HG02763 (cell line): ENCODE results near the gene KDM5A.

Experiments used
- ATAC-seq: cut with Tn5 transposase; IDR thresholded peaks from one replicate; pipeline ENCODE4 v1.9.1; 2021; ENCODE audit warnings: mild to moderate bottlenecking, moderate library complexity; ENCODE audit not compliant: unreplicated experiment

KDM5A gene

DNA sequence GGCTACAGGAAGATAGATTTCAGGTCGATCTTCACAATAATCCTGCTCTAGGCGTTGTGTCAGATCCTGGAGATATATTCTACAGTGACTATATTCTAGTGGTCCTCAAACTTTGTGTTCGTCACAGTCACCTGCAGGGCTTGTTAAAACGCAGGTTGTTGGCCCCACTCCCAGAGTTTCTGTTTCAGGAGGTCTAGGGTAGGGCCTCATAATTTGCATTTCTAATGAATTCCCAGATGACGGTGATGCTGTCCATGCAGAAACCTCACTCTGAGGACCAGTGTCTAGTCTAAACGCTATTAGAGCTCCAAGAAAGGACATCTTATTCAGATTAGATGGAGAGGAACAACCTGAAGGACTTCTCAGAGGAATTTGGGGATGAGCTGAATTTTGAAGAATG is 113.3 kb downstream of the KDM5A start:
- ATAC-seq, result no peak

DNA sequence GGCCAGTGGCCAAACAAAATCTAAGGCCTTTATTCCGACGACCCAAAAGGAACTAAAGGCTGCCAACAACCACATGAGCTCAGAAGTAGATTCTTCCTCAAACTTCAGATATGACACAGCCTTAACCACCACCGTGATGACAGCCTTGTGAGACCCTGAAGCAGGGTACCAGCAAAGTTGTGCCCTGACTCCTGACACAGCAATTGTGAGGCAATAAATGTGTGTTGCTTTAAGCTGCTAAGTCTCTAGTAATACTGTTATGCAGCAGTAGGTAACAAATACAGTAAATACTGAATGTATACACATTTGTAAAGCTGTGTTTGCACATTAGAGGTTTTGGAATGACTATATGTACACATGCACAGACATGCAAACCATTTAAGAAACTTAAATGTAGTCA is 115.7 kb downstream of the KDM5A start:
- no peak for ATAC-seq

DNA sequence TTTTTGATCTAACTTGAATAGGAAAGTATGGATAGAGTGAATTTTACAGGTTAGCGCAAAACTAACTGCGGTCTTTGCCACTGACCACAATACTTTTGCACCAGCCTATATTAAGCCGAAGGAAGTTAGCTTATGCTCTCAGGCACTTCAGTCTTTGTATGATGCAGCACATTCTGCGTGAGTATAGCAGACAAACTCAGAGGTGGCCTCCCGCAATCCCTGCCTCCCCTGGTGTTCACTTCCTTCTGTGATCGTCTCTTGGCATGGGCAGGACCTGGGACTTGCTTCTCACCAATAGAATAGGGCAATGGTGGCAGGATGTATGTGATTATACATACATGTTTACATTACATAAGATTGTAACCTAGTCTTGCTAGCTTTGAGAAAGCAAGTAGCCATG is 116.2 kb downstream of the KDM5A start:
- ATAC-seq, result no peak

DNA sequence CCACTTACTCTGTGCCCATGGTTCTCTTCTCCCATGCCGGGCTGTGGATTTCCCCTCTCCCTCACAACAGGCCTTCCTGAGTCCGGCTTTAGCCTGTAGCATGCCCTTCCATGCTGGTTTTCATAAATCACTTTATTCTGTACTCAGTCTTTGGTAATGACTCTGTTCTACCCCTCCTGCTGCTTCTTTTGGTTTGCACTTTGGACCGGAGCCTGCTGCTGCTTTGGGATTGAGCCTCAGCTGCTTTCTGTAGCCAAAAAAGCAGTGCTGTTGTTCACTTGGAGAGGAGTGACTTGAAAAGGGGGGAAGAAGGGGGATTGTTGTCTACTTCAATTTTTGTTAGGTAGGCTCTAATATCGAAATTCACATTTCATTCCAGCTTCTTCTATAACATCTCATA is 118.0 kb downstream of the KDM5A start:
- ATAC-seq, result no peak

DNA sequence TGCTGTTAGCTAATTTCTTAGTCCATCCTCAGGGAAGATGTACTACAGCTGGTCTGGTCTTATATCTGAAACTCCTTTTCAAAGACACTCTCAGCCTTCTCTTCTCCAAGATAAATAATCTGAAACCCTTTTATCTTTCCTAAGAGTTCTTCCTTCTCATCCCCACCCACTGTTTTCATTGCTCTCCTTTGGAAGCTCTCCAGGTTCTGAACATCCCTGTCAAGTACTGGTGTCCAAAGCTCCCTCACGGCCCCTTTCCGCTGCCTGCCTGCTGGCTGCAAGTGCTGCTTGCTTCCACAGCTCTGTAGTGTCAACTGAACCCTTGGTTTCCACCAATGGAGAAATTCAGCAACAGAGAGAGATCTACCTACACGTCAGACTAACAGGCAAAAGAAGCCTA is 119.9 kb downstream of the KDM5A start:
- no peak for ATAC-seq

DNA sequence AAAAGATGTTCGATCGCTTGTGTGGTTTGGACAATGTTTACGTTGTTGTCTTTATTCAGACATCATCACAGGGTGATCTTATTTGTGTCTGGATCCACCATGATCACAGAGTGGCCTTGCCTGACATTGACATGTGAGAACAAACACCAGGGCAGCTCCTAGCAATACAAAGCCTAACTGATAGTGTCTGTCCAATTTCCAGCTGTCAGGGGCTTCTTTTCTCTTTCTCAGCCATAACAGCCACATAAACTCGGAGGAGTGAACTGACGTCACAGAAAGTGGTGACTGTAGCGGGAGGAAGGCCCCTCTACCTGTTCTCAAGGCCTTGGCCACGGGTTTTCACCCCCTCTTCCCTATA is 120.7 kb downstream of the KDM5A start:
- no peak for ATAC-seq

DNA sequence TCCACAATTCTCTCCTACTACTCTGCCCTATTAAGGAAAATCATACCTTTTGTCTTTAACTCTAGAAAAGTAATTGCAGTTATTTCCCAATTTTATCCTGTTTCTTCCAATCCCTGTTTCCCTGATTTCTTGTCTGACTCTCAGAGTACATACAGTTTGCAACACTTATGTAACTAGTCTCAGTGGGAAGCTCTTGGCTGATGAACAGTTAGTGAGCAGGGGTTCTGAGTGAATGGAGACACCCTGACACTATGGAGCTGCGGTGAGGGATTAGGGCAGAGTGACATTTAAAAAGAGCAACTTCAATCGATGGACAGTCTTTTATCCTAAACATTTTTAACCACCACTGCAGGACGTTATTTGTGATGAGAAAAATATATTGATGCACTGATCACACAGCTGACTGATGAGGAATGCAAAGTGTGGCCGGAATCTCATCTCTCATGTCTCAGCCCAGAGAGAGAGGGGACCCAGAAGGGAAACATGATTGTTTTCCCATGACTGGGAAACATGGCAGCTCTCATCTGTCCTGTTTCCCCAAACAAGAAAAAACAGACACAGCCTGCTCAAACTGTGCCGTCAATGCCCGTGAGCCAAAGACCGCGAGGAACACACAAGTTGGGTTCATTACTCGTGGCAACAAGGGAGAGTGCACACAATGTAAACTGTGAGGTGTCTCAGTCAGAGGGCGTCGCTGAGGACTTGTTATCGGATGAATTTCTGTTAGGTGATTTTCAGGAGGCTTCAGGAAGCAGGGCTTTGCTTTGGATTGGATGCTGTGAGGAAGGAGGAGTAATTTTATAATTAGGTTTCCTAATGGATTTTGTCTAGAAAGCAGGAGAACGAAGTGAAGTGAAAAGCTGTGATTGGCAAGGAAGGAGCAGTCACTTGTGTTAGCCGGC is 121.3 kb downstream of the KDM5A start:
- ATAC-seq, result no peak

DNA sequence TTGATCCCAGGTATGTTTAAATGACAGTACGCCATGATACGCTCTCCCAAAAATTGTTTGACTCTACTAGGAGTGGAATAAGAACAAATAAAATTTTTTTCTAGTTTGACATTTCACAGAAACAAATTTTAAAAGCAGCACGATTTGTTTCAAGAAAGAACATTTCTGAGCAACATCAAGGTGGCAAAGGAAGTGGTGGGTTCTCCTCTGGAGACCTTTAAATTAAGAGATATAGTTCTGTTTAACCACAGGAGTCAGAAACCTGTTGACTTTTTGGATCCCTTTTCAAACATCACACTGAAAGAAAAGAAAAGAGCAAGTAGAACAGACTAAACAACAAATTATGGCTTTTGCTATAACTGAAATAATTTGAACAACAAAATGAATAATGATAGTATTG is 124.0 kb downstream of the KDM5A start:
- ATAC-seq, result no peak

DNA sequence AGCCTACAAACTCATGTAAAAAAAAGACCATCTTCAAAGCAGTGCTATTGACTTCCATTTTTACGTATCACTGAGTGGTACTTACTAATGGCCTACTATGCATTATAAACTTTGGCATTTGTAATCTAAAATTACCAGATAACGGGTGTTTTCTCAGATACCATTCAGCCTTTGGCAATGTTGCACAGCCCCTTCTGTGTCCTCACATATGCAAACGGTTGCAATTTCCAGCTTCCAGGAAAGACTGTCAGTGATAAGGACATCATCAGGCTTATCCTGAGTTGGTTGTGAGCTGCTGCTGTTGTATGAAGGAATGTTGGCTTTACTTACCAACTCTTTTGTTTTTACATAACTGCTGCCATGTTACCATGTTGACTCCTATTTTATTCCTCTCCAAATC is 124.9 kb downstream of the KDM5A start:
- ATAC-seq, result no peak

DNA sequence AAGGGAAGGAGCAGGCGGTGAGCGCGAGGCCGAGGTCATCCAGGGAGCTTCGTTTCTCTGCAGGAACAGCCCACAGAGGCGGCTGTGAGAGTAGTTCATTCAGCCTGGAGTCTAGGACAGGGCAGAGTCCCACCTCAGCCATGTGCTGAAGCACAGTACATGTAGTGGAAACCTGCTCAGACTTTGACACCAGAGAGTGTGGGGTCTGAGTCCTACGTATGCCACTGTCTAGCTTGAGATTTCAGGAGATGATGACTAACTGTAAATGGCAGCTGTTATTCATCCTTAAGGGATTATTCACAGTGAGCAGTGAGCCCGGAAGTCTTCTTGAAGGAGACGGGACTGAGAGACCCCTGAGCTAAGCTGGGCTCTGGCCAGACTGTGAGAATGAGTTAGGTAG is 125.5 kb downstream of the KDM5A start:
- no peak for ATAC-seq

DNA sequence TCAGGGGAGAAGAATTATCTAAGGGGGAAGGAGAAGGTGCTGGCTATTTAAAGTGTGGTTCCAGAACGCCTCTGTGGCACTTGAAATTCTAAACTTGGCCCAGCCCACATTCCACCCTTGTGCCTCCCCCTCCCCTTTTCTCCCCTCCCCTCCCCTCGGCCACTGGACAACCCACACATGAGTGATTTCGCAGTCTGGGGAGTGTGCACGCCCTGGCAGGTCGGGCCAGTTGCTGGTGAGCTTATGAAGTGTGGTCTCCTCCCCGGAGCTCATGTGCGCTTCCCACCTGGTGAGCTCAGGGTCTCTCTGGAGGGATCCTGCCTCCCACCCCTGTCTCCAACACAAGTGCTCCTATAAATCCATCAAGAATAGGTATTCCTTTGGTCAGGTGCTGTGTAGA is 126.3 kb downstream of the KDM5A start, which contains the start of gene SLC6A13:
Gene SLC6A13 (minus strand): TSS at position 20 of the 400 bp plus-strand sequence. CDS start 2,784 bp downstream, outside the sequence.
- ATAC-seq, result no peak

DNA sequence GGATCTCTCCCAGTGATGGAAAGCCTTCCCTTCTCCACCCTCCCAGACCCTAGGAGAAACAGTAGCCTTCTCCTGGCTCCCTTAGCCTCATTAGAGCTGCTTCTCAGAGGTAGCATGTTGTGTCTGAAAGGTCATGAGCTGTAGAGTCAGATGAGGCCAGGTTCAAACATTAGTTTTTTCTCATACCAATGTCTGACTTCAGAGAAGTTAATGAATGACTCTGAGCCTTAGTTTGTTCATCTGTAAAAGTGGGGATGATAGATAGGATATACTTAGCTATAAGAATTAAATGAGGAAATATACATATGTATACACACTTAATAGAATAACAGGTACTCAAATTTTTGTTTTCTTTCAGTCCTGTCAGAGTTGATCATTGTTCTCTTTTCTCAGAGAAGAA is 127.0 kb downstream of the KDM5A start:
- no peak for ATAC-seq

DNA sequence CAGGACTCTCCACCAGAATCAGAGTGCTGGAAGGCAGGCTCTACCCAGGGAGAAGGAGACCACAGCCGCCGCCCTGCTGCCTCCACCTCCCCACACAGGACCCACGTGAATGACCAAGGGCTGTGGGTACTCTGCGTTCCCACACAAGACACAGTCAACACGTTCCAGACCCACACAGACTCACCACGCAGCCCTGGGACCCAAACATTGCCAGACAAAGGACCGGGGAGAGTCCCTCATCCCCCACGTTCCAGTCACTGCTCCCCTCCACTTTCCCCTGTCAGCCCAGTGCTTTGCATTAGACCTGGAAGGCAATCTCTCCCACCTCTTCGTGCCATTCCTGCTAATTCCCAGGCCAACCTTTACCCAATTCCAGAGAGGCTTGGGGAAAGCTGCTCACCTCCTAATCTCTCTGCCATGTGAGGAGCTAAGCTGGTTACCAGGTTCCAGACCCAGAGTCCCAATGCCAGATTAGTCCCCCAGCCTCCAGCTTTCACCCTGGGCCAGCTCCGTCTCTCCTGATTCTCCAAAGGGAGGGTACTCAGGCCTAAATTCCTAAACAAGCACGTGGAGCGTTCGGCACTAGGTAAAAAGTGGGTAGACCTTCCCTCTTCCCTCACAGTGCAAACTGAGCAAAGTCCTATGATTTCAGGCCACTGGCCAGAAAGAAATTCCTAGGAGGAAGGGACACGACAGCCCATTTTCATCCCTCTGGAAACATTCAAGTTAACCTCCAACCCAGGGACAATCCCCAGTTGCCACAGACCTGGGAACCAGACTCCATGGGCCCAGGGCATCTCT is 131.4 kb downstream of the KDM5A start:
- no peak for ATAC-seq

DNA sequence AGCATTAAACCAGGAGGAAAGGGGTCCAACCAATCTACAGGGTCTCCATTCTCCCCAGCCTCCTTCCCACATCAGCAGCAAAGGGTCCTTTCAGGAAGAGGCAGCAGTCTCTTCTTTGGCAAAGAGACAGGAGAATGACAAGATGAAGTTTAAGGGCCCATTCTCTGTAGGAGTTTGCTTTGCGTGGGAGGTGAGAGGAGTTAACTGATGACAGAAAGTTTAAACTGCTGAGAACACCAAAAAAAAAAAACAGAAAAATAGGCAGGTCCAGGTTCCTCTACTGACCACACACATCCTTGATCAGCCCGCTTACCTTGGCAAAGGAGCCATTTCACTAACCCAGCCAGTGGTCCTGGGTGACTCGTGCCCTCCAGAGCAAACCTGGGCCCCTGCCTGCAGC is 132.2 kb downstream of the KDM5A start:
- ATAC-seq, result no peak

DNA sequence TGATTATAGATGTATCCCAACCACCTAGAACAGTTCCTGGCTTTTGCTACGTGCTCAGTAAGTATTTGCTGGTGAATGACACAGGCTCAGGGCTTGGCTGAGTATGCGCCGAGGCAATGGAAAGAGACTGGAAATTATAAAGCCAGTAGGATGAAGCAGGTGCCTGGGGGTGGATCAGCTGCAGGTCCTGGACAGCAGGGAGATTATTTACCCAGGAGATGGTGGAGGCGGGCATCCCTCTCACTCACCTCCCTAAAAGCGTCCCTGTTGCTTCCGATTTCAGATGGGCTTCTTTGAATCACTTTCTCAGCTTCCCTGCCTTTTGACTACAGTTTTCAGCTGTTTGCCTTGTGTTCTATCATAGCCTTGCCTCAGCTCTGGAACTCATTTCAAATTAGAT is 132.9 kb downstream of the KDM5A start:
- no peak for ATAC-seq

DNA sequence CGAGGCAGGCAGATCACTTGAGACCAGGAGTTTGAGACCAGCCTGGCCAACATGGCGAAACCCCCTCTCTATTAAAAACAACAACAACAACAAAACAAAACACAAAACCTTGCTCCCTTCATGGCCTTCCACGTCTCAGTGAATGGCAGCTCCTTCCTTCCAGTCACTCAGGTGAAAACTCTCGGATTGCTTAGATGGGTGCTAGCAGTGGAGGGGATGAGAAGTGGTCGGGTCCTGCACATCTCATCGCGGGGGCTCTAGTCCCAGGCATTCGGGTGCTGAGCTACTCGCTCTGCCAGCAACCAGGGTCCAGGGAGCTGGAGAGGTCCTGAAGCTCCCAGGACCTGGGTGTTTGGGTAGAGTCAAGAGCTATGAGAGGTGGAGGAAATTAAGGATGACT is 134.2 kb downstream of the KDM5A start:
- no peak for ATAC-seq

DNA sequence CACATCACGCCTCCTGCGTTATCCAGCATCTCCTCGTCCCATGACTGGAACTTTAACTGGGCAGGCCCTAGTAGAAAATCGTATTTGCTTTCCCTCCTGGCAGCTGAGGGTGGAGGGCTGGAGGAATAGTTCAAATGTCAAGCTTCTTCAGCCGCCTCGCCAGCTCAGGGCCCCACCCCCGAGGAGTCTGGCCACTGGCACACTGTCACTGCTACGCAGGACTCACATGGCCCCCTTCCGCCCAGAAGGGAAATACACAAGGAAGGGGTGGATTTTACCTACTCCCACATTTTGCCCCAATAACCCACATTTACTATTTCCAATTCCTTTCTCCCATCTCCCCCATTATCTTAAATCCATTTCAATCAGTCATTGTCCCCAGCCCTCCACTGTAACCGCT is 135.1 kb downstream of the KDM5A start:
- ATAC-seq, result no peak

DNA sequence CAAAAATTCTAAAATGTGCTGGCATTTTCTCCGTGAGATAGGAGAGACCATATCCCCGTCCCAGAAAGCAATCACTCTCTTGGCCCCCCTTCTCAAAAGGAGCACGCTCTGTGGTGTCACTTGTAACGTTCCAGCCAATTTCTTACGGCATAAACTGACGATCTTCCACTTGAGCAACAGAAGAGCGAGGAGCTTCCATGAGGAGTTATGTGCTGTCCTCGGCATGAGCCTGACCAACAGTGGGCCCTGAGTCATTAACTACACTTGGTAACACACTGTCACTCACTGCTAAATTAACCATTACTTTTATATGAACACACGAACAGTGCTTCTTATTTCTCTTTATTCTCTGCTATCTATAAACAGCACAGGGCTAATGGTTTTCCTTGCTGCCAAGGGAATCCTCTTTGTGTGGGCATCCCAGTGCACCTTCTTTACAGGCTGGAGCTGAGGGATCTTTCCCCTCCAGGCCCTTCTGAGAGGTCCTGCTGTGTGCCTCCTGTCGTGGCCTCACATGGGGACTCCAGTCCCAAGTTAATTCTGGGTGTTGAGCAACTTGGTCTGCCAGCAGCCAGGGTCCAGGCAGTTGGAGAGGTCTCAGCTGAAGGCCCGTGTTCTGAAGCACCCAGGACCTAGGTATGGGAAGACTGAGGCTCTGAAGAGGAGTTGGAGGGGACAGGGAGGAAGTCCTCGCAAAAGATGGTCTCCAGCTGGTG is 135.8 kb downstream of the KDM5A start:
- ATAC-seq, result no peak

DNA sequence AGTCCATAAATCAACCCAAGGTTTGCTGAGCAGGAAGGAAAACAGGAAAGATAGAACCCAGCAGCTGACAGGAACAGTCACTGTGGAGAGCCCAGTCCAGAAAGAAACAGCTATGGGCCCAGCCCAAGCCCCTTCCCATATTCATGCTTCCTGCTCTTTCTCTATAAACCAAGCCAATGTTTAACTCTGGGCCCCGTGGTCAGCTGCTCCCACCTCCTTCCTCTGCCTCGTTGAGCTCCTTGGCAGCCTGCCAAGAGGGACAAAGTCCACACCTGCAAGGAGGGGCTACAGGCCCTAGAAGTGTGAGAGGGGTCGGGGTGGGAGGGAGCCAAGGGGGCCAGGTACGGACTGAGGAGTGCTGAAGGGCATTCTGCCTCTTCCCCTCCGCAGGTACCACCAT is 136.5 kb downstream of the KDM5A start:
- ATAC-seq, result no peak

DNA sequence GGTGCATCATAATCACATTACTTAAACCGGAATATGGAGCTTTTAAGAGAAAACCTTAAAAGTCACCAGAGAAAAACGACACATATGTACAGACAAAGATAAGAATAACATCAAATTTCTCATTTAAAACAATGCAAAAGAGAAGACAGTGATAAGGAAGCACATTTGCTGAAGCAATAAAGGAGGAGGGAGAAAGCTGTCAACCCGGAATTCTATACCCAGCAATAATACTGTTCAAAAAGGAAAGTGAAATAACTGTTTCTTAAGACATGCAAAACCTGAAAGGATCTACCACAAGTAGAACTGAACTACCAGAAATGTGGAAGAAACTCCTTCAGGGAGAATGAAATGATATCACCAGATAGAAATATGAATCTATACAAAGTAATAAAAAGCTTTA is 141.8 kb downstream of the KDM5A start:
- ATAC-seq, result no peak

DNA sequence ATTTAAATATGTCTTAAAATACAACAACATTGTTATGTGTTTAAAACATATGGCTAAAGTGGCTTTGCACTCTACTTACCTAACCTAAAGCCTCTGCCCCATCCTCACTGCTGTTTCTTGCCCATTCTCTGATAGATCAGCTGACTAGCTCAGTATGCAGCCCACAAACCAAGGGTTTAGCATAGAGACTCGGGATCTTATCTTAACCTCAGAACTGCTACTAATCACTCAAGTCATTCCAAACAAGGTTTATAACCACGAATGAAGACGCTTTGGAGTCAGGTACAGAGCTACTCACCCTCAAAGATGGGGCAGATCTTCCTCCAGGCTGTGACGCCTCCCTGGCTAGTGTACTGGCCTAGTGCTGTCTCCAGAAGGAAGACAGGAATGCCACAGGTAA is 145.7 kb downstream of the KDM5A start:
- no peak for ATAC-seq

DNA sequence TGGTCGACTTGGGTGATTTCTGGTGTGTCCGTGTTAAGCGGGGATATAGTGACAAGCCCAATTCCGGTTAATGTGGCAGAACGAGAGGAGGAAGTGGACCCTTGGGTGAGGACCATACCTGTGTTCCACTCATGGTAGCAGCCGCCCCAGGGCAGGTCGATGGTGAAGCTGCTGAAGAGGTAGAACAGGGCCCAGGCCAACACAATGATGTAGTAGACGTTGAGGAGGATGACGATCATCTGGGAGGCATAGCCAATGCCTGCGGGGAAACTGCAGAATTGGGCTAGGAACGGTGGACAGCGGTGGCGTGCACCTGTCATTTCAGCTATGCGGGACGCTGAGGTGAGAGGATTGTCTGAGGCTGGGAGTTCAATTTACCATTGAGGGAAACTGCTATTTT is 146.6 kb downstream of the KDM5A start:
- no peak for ATAC-seq
